Renal pelvis (tissue), 4 donors: ENCODE results near the gene DAG1. TPM values are rescaled to one million over a fixed set of nuclear protein-coding genes. Genes with fewer than 3 reads are reported as not detected.

ENCODE experiments used
- DNase-seq: peaks from one replicate; pipeline ENCODE4 v3.0.0-alpha.2; 2013
- polyA plus RNA-seq, 3 donors: library from polyadenylated mRNA; unstranded; fragments of 120-200 nt; gene quantifications; one replicate each; pipeline ENCODE4 v1.2.1, GENCODE V29; 2013; ENCODE audit not compliant: insufficient read length in 3 of 3

DAG1 gene
- polyA plus RNA-seq, 3 donors, result 119 to 120 (median 119) TPM

DNA sequence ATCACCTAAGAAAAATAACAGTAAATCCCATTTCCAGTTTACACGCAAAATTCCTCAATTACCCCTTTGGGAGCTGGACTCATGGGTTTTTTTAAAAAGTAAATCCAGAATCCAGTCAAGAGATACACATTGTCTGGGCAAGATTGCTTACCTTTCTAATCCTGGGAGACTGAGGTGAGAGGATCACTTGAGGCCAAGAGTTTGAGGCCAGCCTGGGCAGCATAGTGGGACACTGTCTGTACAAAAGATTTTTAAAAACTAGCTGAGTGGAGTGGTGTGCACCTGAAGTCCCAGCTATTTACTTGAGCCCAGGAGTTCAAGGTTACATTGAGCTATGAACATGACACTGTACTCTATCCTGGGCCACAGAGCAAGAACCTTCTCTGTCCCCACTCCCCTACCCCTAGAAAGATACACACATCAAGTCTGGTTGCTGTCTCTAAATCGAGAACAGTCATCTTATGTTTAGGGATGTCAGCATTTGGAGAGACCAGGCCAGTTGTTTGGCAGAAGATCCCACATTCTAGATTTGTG is 39.0 kb downstream of the DAG1 start:
- no peak for DNase-seq

DNA sequence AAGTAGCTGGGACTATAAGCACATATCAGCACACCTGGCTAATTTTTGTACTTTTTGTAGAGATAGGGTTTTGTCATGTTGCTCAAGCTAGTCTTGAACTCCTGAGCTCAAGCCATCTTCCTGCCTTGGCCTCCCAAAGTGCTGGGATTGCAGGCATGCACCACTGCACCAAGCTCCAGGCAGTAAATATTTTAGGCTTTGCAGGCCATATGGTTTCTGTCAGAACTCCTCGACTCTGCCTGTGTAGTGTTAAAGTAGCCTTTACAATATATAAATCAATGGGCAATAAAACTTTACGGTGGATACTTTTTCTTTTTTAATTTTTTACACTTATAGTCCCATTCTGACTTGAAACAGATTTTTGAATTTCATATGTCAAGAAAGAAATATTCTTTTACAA is 41.6 kb downstream of the DAG1 start:
- DNase-seq, result peak; percentile 74

DNA sequence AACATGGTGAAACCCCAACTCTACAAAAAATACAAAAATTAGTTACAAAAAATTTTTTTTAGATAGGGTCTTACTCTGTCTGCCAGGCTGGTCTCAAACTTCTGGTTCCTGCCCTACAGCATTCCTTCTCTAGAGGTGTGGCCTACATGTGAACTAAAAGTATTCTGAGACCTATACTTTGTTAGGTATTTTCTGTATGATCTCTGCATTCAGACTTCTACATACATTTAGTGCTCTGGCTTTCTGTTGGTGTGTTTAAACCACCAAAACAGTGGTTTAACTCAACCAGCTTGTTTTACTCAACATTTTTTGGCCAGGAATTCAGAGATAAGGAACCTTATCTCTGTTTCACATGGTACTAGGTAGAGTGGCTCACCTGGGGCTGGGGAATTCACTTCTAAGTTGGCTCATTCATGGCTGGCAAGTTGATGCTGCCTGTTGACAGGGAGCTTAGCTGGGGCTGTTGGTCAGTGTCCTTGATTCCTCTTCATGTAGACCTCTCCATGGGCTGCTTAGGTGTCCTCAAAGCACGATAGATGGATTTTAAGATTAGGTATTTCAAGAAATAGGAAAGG is 42.8 kb downstream of the DAG1 start:
- no peak for DNase-seq

DNA sequence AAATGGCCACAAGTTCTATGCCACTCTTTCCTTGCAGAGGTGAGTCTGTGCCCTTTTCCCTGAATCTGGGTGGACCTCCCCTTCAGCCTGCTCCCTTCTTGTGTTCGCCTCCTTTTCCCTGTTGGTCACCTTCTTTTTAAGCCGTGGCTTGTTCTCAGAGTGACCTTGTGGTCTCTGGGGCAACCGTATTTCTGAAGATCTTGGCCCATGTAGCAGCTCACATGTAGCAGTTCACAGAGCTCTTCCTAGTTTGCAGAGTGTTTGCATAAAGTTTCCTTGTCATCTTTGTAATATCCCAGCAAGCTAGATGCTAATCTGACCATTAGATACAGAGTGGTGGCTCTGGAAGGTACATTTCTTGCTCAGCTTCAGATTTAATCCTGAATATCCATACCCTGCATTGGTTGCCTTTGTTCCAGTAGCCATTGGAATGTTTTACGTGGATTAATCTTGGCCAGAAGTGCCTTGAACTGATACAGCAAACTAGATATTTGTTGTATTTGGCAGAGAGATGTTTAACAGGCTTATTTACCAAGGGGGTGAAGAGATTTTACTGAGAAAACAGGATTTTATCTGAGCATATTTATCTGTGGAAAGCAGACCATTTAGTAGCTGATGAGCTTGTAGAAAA is 43.5 kb downstream of the DAG1 start:
- DNase-seq, result no peak

DNA sequence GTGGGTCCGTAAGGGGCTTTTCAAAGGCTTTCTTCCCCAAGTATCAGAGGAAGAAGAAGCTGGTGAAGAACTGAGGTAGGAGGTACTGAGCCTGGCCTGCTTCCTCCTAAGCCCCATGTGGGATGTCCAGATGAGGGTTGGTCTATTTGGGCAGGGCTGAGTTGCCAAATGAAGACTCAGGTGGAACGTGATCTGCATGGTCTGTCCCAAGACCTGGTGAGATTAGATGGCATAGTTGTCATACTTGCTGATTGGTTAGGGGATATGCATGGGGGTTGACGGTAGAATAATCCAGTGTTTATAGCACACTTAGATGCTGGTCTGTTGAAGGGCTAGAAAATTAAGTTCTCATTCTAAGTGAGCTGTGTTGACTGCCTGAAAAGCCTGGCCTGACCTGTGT is 47.9 kb downstream of the DAG1 start:
- DNase-seq, result no peak

DNA sequence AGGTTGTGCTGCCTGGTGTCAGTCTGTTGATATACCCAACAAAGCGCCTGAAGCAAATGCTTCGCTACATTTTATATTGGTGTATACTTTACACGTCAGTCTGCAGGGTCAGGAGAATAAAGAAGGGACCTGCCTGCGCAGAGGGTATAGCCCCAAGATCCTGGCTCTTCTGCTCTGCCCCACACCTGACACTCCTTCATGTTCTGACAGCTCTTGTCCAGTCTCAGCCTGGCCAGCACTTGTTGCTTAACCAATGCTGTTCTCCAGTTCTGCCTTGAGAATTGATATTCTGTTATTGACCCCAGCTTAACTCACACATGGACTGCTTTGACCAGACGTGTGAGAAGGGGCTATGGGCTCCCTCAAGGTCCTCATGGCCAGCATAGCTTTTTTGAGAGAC is 48.4 kb downstream of the DAG1 start:
- no peak for DNase-seq

DNA sequence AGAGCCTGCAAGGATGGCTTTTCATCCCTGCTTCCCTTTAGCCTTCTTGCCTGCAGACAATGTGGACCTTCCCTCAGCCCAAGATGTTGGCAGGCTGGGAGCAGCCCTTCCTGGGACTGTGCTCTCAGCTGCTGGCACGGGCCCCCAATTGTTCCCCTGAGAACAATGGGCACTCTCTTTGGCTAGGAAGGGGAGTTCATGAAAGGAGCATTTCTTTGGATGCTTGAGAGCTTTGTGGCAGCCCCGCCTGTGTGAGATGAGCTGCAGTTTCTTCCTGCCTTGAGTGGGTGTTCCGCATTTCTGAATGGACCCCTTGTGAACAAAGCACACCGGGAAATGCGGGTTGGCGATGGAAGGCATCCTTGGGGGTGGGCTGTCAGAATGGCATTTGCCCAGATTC is 49.2 kb downstream of the DAG1 start:
- no peak for DNase-seq

DNA sequence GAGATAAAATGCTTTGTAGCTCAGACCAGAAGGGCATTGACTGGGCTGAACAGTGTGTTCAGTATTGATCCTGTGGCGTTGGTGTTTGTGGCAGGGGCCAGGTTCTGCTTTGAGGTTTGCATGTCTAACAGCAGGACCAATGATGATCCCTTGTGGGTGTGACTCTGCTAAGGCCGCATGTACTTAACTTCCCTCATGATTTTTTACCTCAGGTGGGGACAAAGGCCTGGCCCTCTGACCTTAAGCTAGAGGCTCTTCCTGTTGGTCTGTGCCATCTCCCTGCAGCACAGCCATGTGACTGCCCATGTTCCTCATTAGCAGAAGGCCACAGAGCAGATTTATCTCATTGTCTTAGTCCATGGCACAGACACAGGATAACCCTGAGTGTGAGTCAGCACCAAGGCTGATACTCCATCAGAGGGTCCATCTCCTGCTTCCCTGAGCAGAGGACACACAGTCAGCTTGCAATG is 49.9 kb downstream of the DAG1 start:
- DNase-seq, result no peak

DNA sequence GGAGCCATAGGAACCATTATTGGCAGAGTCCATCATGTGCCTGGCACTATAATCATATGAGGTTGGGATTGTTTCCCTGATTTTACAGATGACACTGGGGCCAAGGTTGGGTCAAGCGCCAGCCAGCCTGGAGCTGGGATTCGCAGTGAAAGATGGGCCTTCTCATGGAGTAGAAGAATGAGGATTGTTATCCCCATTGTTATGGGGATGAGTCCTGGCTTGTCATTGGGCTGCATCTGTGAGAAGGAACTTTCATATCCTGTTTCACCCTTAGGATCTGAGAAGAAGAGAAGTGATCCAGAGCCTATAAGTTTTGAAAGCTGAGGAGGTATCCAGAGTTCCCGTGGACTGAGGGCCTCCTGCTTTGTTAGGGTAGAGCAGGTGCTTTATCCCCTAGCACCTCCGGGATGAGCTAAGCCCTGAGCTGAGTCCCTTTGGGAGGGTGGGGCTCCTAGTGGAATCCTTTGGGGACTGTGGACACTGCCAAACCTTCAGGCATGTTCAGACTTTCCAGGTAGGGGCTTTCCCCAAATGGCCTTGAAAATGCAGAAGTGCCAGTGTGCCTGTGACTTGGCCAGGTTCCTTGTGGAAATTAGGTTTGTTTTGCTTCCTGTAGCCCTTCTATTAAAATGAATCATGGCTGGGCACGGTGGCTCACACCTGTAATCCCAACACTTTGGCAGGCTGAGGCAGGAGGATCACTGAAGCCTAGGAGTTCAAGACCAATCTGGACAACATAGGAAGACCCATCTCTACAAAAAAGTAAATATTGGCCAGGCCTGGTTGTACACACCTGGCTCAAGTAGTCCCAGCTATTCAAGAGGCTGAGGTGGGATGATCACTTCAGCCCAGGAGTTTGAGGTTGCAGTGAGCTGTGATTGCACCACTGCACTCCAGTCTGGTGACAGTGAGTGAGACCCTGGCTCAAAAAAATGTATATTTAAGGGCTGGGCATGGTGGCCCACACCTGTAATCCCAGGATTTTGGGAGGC is 54.0 kb downstream of the DAG1 start:
- no peak for DNase-seq

DNA sequence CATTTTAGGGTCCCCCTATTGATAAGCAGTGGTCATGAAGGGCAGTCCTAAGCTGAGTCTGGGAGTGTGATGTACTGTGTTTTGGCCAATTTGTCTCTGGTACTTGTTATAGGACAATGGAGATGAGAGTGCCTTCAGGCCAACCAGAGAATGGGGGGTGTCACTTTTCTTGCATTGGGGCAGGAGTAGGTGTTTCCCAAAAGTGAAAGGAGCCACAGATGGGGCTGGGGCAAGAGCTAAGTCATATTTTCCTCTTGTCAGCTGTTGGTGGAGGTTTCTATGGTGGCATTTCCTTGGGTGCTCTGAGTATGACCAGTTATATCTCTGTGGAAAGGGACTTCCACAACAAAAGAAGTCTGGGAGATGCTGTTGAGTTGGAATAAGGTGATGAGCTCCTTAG is 59.5 kb downstream of the DAG1 start:
- no peak for DNase-seq

DNA sequence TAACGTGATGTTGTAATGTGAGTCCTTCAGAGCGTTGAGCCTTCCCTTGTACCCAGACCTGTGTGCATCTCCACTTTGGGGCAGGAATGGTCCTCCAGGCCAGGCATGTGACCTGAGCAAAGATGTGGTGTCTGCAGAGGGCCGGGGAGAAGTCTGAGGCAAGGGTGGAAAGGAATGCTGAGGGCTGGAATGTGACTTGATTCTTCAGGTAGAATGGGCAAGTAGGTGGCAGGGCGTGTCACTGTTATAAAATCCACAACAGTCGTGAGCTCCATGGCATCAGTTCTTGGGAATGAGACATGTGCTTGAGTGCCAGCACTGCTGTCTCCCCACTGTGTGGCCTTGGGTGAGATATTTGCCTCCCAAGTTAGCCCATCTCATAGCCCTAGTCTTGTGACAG is 60.2 kb downstream of the DAG1 start:
- DNase-seq, result no peak

DNA sequence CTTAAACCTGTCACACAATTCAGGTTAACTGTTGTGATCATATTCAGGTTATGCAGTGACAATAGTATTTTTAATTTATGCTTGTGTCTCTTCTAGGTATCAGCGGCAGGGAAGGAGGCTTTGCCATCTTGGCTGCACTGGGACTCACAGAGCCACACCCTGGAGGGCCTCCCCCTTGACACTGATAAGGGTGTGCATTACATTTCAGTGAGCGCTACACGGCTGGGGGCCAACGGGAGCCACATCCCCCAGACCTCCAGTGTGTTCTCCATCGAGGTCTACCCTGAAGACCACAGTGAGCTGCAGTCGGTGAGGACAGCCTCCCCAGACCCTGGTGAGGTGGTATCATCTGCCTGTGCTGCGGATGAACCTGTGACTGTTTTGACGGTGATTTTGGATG is 60.6 kb downstream of the DAG1 start:
- no peak for DNase-seq

DNA sequence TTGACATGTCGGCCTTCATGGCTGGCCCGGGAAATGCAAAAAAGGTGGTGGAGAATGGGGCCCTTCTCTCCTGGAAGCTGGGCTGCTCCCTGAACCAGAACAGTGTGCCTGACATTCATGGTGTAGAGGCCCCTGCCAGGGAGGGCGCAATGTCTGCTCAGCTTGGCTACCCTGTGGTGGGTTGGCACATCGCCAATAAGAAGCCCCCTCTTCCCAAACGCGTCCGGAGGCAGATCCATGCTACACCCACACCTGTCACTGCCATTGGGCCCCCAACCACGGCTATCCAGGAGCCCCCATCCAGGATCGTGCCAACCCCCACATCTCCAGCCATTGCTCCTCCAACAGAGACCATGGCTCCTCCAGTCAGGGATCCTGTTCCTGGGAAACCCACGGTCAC is 61.2 kb downstream of the DAG1 start:
- DNase-seq, result no peak

DNA sequence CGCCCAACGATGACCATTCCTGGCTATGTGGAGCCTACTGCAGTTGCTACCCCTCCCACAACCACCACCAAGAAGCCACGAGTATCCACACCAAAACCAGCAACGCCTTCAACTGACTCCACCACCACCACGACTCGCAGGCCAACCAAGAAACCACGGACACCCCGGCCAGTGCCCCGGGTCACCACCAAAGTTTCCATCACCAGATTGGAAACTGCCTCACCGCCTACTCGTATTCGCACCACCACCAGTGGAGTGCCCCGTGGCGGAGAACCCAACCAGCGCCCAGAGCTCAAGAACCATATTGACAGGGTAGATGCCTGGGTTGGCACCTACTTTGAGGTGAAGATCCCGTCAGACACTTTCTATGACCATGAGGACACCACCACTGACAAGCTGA is 61.6 kb downstream of the DAG1 start:
- no peak for DNase-seq

DNA sequence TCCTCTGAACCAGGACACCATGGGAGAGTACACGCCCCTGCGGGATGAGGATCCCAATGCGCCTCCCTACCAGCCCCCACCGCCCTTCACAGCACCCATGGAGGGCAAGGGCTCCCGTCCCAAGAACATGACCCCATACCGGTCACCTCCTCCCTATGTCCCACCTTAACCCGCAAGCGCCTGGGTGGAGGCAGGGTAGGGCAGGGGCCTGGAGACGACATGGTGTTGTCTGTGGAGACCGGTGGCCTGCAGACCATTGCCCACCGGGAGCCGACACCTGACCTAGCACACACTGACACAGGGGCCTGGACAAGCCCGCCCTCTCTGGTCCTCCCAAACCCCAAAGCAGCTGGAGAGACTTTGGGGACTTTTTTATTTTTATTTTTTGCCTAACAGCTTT is 63.0 kb downstream of the DAG1 start:
- no peak for DNase-seq

DNA sequence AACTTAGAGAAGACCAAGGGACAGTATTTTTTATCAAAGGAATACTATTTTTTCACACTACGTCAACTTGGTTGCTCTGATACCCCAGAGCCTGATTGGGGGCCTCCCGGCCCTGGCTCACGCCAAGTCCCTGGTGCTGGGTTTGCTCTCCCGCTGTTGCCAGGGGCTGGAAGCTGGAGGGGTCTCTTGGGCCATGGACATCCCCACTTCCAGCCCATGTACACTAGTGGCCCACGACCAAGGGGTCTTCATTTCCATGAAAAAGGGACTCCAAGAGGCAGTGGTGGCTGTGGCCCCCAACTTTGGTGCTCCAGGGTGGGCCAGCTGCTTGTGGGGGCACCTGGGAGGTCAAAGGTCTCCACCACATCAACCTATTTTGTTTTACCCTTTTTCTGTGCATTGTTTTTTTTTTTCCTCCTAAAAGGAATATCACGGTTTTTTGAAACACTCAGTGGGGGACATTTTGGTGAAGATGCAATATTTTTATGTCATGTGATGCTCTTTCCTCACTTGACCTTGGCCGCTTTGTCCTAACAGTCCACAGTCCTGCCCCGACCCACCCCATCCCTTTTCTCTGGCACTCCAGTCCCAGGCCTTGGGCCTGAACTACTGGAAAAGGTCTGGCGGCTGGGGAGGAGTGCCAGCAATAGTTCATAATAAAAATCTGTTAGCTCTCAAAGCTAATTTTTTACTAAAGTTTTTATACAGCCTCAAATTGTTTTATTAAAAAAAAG is 63.9 kb downstream of the DAG1 start:
- DNase-seq, result no peak

DNA sequence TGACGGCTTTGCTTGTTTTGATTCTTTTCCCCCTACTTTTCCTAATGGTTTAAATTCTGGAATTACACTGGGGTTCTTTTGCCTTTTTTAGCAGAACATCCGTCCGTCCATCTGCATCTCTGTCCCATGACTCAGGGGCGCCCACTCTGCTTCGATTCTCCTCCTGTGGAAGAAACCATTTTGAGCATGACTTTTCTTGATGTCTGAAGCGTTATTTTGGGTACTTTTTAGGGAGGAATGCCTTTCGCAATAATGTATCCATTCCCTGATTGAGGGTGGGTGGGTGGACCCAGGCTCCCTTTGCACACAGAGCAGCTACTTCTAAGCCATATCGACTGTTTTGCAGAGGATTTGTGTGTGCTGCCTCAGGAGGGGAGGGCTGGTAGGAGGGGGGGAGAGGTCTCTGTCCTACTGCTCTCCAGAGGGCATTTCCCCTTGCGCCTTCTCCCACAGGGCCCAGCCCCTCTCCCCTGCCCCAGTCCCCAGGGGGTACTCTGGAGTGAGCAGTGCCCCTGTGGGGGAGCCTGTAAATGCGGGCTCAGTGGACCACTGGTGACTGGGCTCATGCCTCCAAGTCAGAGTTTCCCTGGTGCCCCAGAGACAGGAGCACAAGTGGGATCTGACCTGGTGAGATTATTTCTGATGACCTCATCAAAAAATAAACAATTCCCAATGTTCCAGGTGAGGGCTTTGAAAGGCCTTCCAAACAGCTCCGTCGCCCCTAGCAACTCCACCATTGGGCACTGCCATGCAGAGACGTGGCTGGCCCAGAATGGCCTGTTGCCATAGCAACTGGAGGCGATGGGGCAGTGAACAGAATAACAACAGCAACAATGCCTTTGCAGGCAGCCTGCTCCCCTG is 64.7 kb downstream of the DAG1 start:
- peak; percentile 82 for DNase-seq

DNA sequence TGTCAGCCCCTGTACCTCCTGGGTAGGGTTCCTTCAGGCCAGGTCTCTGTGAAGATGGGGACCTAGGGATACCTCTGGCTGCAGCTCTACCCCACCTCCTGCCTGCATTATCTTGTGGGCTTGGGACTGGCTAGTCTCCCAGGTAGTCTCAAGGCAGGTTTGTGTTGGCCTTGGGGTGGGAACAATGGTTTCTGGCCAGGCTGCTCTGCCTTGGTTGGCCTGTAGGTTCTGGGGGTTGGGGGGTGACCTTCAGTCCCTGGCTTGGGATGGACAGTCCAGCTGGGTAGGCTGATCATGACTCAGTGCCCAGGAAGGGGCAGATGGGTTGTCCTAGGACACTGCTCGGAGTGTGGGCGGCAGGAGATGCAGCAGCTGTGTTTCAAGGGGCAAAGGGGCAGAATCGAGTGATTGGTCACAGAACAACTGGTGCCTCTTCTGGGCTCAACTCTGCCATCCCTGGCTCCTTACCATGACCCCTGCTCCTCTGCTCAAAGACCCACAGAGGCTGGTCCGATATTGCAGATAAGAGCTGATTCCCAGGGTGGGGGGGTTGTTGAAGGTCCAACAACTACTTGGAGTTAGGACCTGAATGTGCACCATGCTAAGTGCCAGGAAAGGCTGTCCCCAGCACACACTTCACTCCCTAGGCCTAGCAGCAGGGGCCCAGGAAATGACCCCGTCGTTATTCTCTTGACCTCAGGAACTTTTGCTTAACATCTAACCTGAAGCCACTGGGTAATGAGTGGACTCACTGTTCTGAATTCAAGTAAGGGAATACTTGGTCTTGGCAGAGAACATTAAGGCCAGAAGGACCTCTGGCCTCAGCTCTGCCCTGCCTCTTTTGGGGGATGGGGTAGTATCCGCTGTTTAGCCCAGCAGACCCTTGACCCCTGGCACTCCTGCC is 66.2 kb downstream of the DAG1 start:
- DNase-seq, result no peak

DNA sequence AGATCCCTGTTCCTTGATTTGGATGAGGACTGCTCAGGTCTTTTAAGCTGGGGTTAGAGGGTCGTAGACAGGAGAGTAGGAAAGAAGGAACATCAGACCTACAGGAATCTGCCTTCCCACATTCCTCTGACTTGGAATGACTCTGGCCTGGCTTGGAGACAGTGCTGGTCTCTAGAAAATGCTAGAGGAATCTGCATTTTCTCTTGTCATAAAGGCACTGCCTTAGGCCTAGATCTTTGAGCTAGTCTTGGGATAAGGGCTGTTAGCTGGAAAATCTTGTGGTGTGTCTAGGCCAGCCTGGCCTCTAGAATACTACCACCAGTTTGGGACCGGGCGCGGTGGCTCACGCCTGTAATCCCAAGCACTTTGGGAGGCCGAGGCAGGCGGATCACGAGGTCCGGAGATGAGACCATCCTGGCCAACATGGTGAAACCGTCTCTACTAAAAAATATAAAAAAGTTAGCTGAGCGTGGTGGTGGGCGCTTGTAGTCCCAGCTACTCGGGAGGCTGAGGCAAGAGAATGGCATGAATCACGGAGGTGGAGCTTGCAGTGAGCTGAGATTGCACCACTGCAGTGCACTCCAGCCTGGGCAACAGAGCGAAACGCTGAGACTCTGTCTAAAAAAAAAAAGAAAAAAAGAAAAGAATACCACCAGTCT is 66.9 kb downstream of the DAG1 start:
- no peak for DNase-seq
